Activated T-cell treated with anti-CD3 and anti-CD28 coated beads, Interleukin-2, amount 50 U/mL, for 72 hours (primary cell): Measurements from ENCODE around the gene HDGFL2. TPM values are rescaled to one million over a fixed set of nuclear protein-coding genes. Genes with fewer than 3 reads are reported as not detected.
A peak's percentile ranks its signal among the peaks of the same experiment; 100 is the strongest.

Experiments used
- ATAC-seq, 2 donors: fragments of 150-1000 bp; cut with Tn5 transposase; replicated peaks in 1 of 2; 2 replicates each; pipeline ENCODE4 v1.10.0; 2021; ENCODE audit warnings: moderate library complexity in 2 of 2, mild to moderate bottlenecking in 1 of 2
- DNase-seq, 2 donors: peaks; one replicate each; pipeline ENCODE4 v3.0.0; 2021 to 2022; ENCODE audit warnings: mixed read lengths in 1 of 2
- H3K27ac Mint-ChIP-seq: one replicate; pipeline ENCODE4 v1.8.0; 2022; ENCODE audit warnings: mild to moderate bottlenecking, moderate library complexity, mixed read lengths
- H3K27me3 Mint-ChIP-seq: one replicate; pipeline ENCODE4 v1.8.0; 2022; ENCODE audit warnings: low read depth, mixed read lengths
- H3K36me3 Mint-ChIP-seq, 2 donors: one replicate each; pipeline ENCODE4 v1.8.0; 2022; ENCODE audit warnings: mixed read lengths in 2 of 2, mild to moderate bottlenecking in 1 of 2; ENCODE audit not compliant: insufficient read depth in 2 of 2
- H3K4me1 Mint-ChIP-seq: one replicate; pipeline ENCODE4 v1.8.0; 2022; ENCODE audit warnings: low read depth, mixed read lengths
- H3K4me3 Mint-ChIP-seq, 2 donors: one replicate each; pipeline ENCODE4 v1.8.0; 2022; ENCODE audit warnings: mild to moderate bottlenecking in 2 of 2, mixed read lengths in 2 of 2, moderate library complexity in 2 of 2
- H3K9me3 Mint-ChIP-seq, 2 donors: one replicate each; pipeline ENCODE4 v1.8.0; 2022; ENCODE audit warnings: mixed read lengths in 2 of 2
- total RNA-seq, 2 donors: library from RNA; stranded (reverse); gene quantifications; one replicate each; pipeline ENCODE4 v1.2.3, GENCODE V29; 2022

HDGFL2 gene
- total RNA-seq, 2 donors from 2014 or later: 48.5 to 58.9 TPM

DNA sequence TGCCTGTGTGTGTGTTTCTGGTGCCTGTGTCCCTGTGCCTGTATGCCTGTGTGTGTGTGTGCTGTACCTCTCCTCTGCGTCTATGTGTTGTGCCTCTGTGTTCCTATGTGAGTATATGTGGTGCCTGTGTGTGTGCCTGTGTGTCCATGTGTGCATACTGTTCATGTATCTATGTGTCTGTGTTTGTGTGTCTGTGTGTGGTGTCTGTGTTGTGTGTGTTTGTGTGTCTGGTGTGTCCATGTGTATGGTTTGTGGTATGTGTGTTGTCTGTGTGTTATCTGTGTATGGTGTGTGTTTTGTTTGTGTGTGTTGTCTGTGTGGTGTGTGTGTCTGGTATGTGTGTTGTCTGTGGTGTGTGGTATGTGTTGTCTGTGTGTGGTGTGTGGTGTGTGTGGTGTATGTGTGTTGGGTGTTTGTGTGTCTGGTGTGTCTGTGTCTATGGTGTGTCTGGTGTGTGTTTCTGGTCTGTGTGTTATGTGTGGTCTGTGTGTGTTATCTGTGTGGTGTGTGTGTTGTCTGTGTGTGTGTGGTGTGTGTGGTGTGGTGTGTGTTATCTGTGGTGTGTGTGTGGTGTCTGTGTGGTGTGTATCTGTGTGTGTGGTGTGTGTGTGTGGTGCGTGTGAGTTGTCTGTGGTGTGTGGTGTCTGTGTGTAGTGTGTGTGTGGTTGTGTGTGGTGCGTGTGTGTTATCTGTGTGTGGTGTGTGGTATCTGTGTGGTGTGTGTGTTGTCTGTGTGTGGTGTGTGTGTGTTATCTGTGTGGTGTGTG lies 20.4 kb downstream of the HDGFL2 start:
- Mint-ChIP-seq H3K36me3 (peaks cover 0 to 2% of the 10 kb centered on the region in 2 donors), H3K4me1 (no peaks in the 10 kb centered on the region), H3K9me3 (no peaks in the 10 kb centered on the region), H3K27ac (no peak overlapping the region), H3K27me3 (no peaks in the 10 kb centered on the region), H3K4me3 (no peak overlapping the region)
- DNase-seq: no peak
- ATAC-seq: no peak

GRCh38 chr19:4493104-4493928 lies 21.2 kb downstream of the HDGFL2 start:
- Mint-ChIP-seq H3K4me3 (no peak overlapping the region), H3K27ac (no peak overlapping the region), H3K4me1 (no peaks in the 10 kb centered on the region), H3K36me3 (peaks cover 0 to 2% of the 10 kb centered on the region in 2 donors), H3K27me3 (no peaks in the 10 kb centered on the region), H3K9me3 (no peaks in the 10 kb centered on the region)
- no peak for DNase-seq
- no peak for ATAC-seq

GRCh38 chr19:4493929-4494690 lies 22.0 kb downstream of the HDGFL2 start:
- no peak overlapping the region for H3K27ac Mint-ChIP-seq

DNA sequence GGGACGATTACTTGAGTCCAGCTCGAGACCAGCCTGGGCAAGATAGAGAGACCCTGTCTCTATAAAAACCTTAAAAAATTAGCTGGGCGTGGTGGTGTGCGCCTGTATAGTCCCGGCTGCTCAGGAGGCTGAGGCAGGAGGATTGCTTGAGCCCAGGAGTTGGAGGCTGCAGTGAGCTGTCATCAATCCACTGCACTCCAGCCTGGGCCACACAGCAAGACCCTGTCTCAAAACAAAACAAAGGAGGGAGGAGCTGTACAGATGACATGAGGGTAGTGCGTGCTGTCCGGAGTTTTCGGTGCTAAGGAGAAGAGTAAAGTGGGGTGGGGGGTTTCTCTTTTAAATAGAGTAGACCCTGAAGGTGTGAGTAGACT lies 22.6 kb downstream of the HDGFL2 start:
- peaks cover 0 to 2% of the 10 kb centered on the region in 2 donors for H3K36me3 Mint-ChIP-seq
- no peaks in the 10 kb centered on the region for H3K27me3 Mint-ChIP-seq
- no peaks in the 10 kb centered on the region for H3K9me3 Mint-ChIP-seq
- no peak overlapping the region for H3K4me3 Mint-ChIP-seq
- ATAC-seq: no peak
- no peaks in the 10 kb centered on the region for H3K4me1 Mint-ChIP-seq
- no peak for DNase-seq
- no peak overlapping the region for H3K27ac Mint-ChIP-seq

More at GRCh38 chr19:4493929-4494690, 22.0 kb downstream of the HDGFL2 start:
- Mint-ChIP-seq H3K36me3 (peaks cover 0 to 2% of the 10 kb centered on the region in 2 donors), H3K27me3 (no peaks in the 10 kb centered on the region), H3K4me1 (no peaks in the 10 kb centered on the region), H3K9me3 (no peaks in the 10 kb centered on the region), H3K4me3 (no peak overlapping the region)
- DNase-seq (no peak), ATAC-seq (no peak)

- ATAC-seq (peak in 1 of 2 donors; percentile 39), DNase-seq (no peak)
- Mint-ChIP-seq H3K27me3 (no peaks in the 10 kb centered on the region), H3K9me3 (no peaks in the 10 kb centered on the region), H3K4me1 (no peaks in the 10 kb centered on the region), H3K4me3 (no peak overlapping the region), H3K36me3 (peaks cover 0 to 1% of the 10 kb centered on the region in 2 donors), H3K27ac (no peak overlapping the region)
Observed at GRCh38 chr19:4495471-4495870, 23.4 kb downstream of the HDGFL2 start.

DNA sequence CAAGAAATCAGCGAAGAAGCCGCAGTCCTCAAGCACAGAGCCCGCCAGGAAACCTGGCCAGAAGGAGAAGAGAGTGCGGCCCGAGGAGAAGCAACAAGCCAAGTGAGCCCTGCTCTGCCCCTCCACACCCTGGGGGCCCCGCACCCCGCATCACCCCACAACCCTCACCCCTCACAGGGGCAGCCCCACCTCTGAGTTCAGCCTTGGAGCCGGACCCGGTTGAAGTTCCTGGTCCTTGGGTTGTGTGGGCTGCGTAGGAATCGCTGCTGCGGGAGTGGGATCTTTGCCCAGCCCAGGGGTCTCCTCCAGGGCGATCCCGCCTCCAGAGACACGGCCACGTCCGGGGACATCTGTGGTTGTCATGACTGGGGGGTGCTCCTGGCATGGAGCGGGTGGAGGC lies 24.2 kb downstream of the HDGFL2 start:
- Mint-ChIP-seq H3K4me1 (no peaks in the 10 kb centered on the region), H3K4me3 (no peak overlapping the region), H3K27me3 (no peaks in the 10 kb centered on the region), H3K9me3 (no peaks in the 10 kb centered on the region), H3K36me3 (no peaks in the 10 kb centered on the region), H3K27ac (no peak overlapping the region)
- no peak for ATAC-seq
- no peak for DNase-seq

DNA sequence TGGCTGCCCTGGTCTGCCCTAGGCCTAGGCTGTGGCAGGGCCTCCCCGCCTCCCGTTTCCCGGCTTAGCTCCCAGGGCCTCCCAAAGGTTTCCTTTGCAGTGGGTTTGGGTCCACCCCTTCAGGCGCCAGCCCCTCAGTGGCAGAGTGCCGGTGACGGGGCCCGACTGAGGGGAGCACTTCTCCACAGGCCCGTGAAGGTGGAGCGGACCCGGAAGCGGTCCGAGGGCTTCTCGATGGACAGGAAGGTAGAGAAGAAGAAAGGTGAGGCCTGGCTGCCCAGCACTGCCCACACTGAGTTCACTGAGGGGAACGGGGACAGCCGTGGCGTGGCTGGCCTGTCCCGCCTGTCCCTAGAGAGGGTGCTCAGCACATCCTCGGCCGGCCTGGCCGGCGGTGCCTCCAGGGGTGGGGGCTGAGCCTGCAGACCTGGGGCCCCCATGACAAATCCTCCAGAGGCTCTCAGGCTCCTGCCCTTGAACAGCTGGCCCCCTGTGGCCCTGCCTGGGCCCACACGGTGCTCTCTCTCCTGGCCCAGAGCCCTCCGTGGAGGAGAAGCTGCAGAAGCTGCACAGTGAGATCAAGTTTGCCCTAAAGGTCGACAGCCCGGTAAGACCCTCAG lies 25.8 kb downstream of the HDGFL2 start:
- H3K9me3 Mint-ChIP-seq: no peaks in the 10 kb centered on the region
- no peaks in the 10 kb centered on the region for H3K27me3 Mint-ChIP-seq
- DNase-seq (no peak), ATAC-seq (no peak)
- H3K4me1 Mint-ChIP-seq: no peaks in the 10 kb centered on the region
- no peaks in the 10 kb centered on the region for H3K36me3 Mint-ChIP-seq
- H3K4me3 Mint-ChIP-seq: no peak overlapping the region
- no peak overlapping the region for H3K27ac Mint-ChIP-seq

GRCh38 chr19:4498694-4499093 lies 26.6 kb downstream of the HDGFL2 start:
- H3K36me3 Mint-ChIP-seq: no peaks in the 10 kb centered on the region
- no peaks in the 10 kb centered on the region for H3K27me3 Mint-ChIP-seq
- ATAC-seq (no peak), DNase-seq (no peak)
- no peak overlapping the region for H3K4me3 Mint-ChIP-seq
- no peak overlapping the region for H3K27ac Mint-ChIP-seq
- H3K4me1 Mint-ChIP-seq: no peaks in the 10 kb centered on the region
- no peaks in the 10 kb centered on the region for H3K9me3 Mint-ChIP-seq

GRCh38 chr19:4499318-4499717 lies 27.2 kb downstream of the HDGFL2 start:
- no peaks in the 10 kb centered on the region for H3K9me3 Mint-ChIP-seq
- no peak overlapping the region for H3K27ac Mint-ChIP-seq
- no peak for ATAC-seq
- no peaks in the 10 kb centered on the region for H3K27me3 Mint-ChIP-seq
- no peaks in the 10 kb centered on the region for H3K36me3 Mint-ChIP-seq
- DNase-seq: no peak
- H3K4me1 Mint-ChIP-seq: no peaks in the 10 kb centered on the region
- no peak overlapping the region for H3K4me3 Mint-ChIP-seq

DNA sequence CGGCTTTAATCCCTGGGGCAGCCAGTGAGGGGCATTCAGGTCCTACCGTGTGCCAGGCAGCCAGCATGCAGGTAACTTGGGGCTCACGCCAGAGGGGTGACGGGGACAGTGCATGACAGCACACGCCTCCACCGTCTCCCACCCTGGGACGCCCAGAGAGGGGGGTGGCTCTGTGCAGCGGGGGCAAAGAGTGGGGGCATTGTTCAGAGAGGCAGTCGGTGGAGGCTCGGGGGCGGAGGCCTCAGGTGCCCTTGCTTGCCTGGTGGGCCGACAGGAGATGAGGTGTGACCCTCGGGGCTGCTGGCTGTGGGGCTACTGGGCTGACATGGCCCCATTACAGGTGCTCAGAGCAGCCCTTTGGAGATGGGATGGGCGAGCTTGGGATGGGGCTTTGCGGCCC lies 27.8 kb downstream of the HDGFL2 start:
- no peaks in the 10 kb centered on the region for H3K27me3 Mint-ChIP-seq
- DNase-seq (no peak), ATAC-seq (no peak)
- H3K27ac Mint-ChIP-seq: no peak overlapping the region
- no peak overlapping the region for H3K4me3 Mint-ChIP-seq
- no peaks in the 10 kb centered on the region for H3K4me1 Mint-ChIP-seq
- H3K9me3 Mint-ChIP-seq: no peaks in the 10 kb centered on the region
- H3K36me3 Mint-ChIP-seq: no peaks in the 10 kb centered on the region

GRCh38 chr19:4500841-4501591 lies 28.9 kb downstream of the HDGFL2 start:
- DNase-seq (no peak), ATAC-seq (no peak)
- Mint-ChIP-seq H3K27me3 (no peaks in the 10 kb centered on the region), H3K36me3 (no peaks in the 10 kb centered on the region), H3K9me3 (no peaks in the 10 kb centered on the region), H3K4me1 (no peaks in the 10 kb centered on the region), H3K4me3 (no peak overlapping the region), H3K27ac (no peak overlapping the region)

DNA sequence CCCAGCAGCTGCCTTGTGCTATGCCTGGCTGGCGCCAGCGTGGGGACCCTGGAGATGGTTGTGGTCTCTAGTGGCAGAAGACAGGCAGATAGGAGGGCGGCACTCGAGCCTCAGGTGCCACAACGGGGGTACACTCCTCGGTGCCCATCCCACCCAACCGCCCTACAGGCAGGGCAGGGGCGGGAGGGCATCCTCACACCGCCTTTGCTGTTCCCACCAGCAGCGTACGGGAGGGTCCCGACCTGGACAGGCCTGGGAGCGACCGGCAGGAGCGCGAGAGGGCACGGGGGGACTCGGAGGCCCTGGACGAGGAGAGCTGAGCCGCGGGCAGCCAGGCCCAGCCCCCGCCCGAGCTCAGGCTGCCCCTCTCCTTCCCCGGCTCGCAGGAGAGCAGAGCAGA lies 29.6 kb downstream of the HDGFL2 start:
- Mint-ChIP-seq H3K27ac (no peak overlapping the region), H3K36me3 (peaks cover 0 to 3% of the 10 kb centered on the region in 2 donors), H3K4me3 (no peak overlapping the region), H3K4me1 (peaks cover 6% of the 10 kb centered on the region), H3K27me3 (no peaks in the 10 kb centered on the region), H3K9me3 (no peaks in the 10 kb centered on the region)
- no peak for DNase-seq
- no peak for ATAC-seq
